Lung microvascular endothelial cell (primary cell): ENCODE results near the gene HMGCS2. TPM values are rescaled to one million over a fixed set of nuclear protein-coding genes. Genes with fewer than 3 reads are reported as not detected.

Source experiments
- DNase-seq, 2 donors: peaks; one replicate each; pipeline versions ENCODE4 v3.0.0 to v3.0.0-alpha.2; 2010; ENCODE audit warnings: low read depth in 2 of 2
- total RNA-seq: library from RNA; depleted of rRNA; stranded (reverse); fragments of >200 nt; gene quantifications from 2 replicates; pipeline ENCODE4 v1.2.1, GENCODE V29; 2014

The HMGCS2 gene
- total RNA-seq, 1 donor from 2014 or later, result not detected

- DNase-seq, result no peak
Measured at GRCh38 chr1:119762953-119763352, 5.8 kb downstream of the HMGCS2 start.

- no peak for DNase-seq
Measured at GRCh38 chr1:119762409-119762808, 6.3 kb downstream of the HMGCS2 start.

GRCh38 chr1:119758584-119758983 is 10.1 kb downstream of the HMGCS2 start:
- no peak for DNase-seq

GRCh38 chr1:119752592-119752991 is 16.1 kb downstream of the HMGCS2 start:
- DNase-seq, result no peak

- no peak for DNase-seq
Measured at GRCh38 chr1:119748040-119748439, 20.7 kb downstream of the HMGCS2 start.

- DNase-seq, result no peak
Measured at GRCh38 chr1:119747451-119747850, 21.3 kb downstream of the HMGCS2 start.

- no peak for DNase-seq
Measured at GRCh38 chr1:119745034-119745433, 23.7 kb downstream of the HMGCS2 start.

GRCh38 chr1:119744598-119744942 is 24.1 kb downstream of the HMGCS2 start:
- DNase-seq, result no peak

- peak; percentile 70 for DNase-seq
Measured at GRCh38 chr1:119743776-119744597, 24.7 kb downstream of the HMGCS2 start.

- DNase-seq, result no peak
Measured at GRCh38 chr1:119743308-119743707, 25.4 kb downstream of the HMGCS2 start.

GRCh38 chr1:119742677-119743076 is 26.0 kb downstream of the HMGCS2 start:
- DNase-seq, result no peak

GRCh38 chr1:119742202-119742601 is 26.5 kb downstream of the HMGCS2 start:
- no peak for DNase-seq

GRCh38 chr1:119740896-119741780 is 27.6 kb downstream of the HMGCS2 start:
- DNase-seq, result no peak

- no peak for DNase-seq
Measured at GRCh38 chr1:119740261-119740660, 28.4 kb downstream of the HMGCS2 start.

GRCh38 chr1:119739150-119739549 is 29.6 kb downstream of the HMGCS2 start:
- no peak for DNase-seq

GRCh38 chr1:119738100-119738720 is 30.5 kb downstream of the HMGCS2 start:
- DNase-seq, result no peak

- no peak for DNase-seq
Measured at GRCh38 chr1:119737040-119737682, 31.5 kb downstream of the HMGCS2 start.

GRCh38 chr1:119736649-119737039 is 32.1 kb downstream of the HMGCS2 start:
- DNase-seq, result no peak

GRCh38 chr1:119735217-119735616 is 33.5 kb downstream of the HMGCS2 start:
- no peak for DNase-seq

- DNase-seq, result no peak
Measured at GRCh38 chr1:119733754-119734153, 35.0 kb downstream of the HMGCS2 start.

- DNase-seq, result peak in 1 of 2 donors; percentile 14
Measured at GRCh38 chr1:119732465-119733168, 36.1 kb downstream of the HMGCS2 start.
